CD14-positive monocyte (primary cell): ENCODE data around the gene KRT82. TPM values are rescaled to one million over a fixed set of nuclear protein-coding genes. Genes with fewer than 3 reads are reported as not detected.

ENCODE experiments used
- DNase-seq, 3 donors: peaks; one replicate each; pipeline ENCODE4 v3.0.0-alpha.2; 2011 to 2022
- H2AFZ ChIP-seq: 2 replicates; pipeline ENCODE4 v1.6.0; 2012; ENCODE audit warnings: mild to moderate bottlenecking, low read depth, low read length, inconsistent platforms; ENCODE audit not compliant: insufficient read depth, poor library complexity, severe bottlenecking
- H3K27ac ChIP-seq, 2 donors: 1 replicate in 1 of 2; 2 replicates in 1 of 2; pipeline ENCODE4 v1.5.1; 2012 to 2013; ENCODE audit warnings: low read length in 2 of 2, control low read depth in 1 of 2, inconsistent platforms in 1 of 2, low read depth in 1 of 2, mild to moderate bottlenecking in 1 of 2
- H3K27me3 ChIP-seq, 2 donors: one replicate each; pipeline versions ENCODE4 v1.6.0 to v1.6.1; 2011 to 2013; ENCODE audit warnings: low read length in 2 of 2; ENCODE audit not compliant: control insufficient read depth in 2 of 2, insufficient read depth in 2 of 2
- H3K36me3 ChIP-seq, 2 donors: replicated peaks in 1 of 2; 1 replicate in 1 of 2; 2 replicates in 1 of 2; pipeline versions ENCODE4 v1.5.1 to v1.6.1; 2012 to 2013; ENCODE audit warnings: low read length in 2 of 2, control low read depth in 1 of 2, inconsistent platforms in 1 of 2, mild to moderate bottlenecking in 1 of 2; ENCODE audit not compliant: insufficient read depth in 2 of 2, control insufficient read depth in 1 of 2
- H3K4me1 ChIP-seq, 2 donors: 1 replicate in 1 of 2; 2 replicates in 1 of 2; pipeline versions ENCODE4 v1.5.1 to v1.6.1; 2012 to 2013; ENCODE audit warnings: low read length in 2 of 2, control low read depth in 1 of 2, inconsistent platforms in 1 of 2, mild to moderate bottlenecking in 1 of 2, moderate library complexity in 1 of 2; ENCODE audit not compliant: insufficient read depth in 2 of 2, control insufficient read depth in 1 of 2
- H3K4me2 ChIP-seq: replicated peaks from 2 replicates; pipeline ENCODE3; 2012; ENCODE audit warnings: low read length, moderate library complexity, mild to moderate bottlenecking; ENCODE audit not compliant: poor library complexity, severe bottlenecking; ENCODE audit errors: extremely low read depth
- H3K4me3 ChIP-seq, 3 experiments: fragments of 200-600 bp in 1 of 3; sonication (generic) in 1 of 3; replicated peaks in 1 of 3; 1 replicate in 2 of 3; 2 replicates in 1 of 3; pipeline ENCODE4 v1.5.1; 2011 to 2013; ENCODE audit warnings: low read length in 3 of 3, mild to moderate bottlenecking in 3 of 3, control low read depth in 2 of 3, low read depth in 2 of 3, inconsistent platforms in 1 of 3, moderate library complexity in 1 of 3
- H3K79me2 ChIP-seq: 2 replicates; pipeline ENCODE4 v1.6.0; 2012; ENCODE audit warnings: mild to moderate bottlenecking, control low read depth, inconsistent platforms, low read length, moderate library complexity; ENCODE audit not compliant: insufficient read depth
- H3K9ac ChIP-seq: 2 replicates; pipeline ENCODE4 v1.6.0; 2017; ENCODE audit warnings: low read length, mild to moderate bottlenecking; ENCODE audit not compliant: insufficient read depth, poor library complexity, severe bottlenecking
- H3K9me3 ChIP-seq, 2 donors: replicated peaks in 1 of 2; 1 replicate in 1 of 2; 2 replicates in 1 of 2; pipeline versions ENCODE4 v1.5.1 to v1.6.1; 2012 to 2013; ENCODE audit warnings: low read length in 2 of 2, control low read depth in 1 of 2; ENCODE audit not compliant: control insufficient read depth in 1 of 2, insufficient read depth in 1 of 2
- H4K20me1 ChIP-seq: 2 replicates; pipeline ENCODE4 v1.6.0; 2012; ENCODE audit warnings: mild to moderate bottlenecking, low read length, control low read depth, moderate library complexity; ENCODE audit not compliant: insufficient read depth
- H3K27ac Mint-ChIP-seq, 7 donors: one replicate each; pipeline ENCODE4 v1.8.0; 2020; ENCODE audit warnings: mild to moderate bottlenecking in 7 of 7, mixed read lengths in 7 of 7, moderate library complexity in 6 of 7, inconsistent platforms in 2 of 7
- H3K27me3 Mint-ChIP-seq, 3 donors: one replicate each; pipeline ENCODE4 v1.8.0; 2021 to 2022; ENCODE audit warnings: low read depth in 3 of 3, mild to moderate bottlenecking in 3 of 3, mixed read lengths in 3 of 3, moderate library complexity in 3 of 3, inconsistent platforms in 1 of 3
- H3K36me3 Mint-ChIP-seq, 2 donors: one replicate each; pipeline ENCODE4 v1.8.0; 2020; ENCODE audit warnings: mixed read lengths in 2 of 2, inconsistent platforms in 1 of 2, mild to moderate bottlenecking in 1 of 2
- H3K4me1 Mint-ChIP-seq: one replicate; pipeline ENCODE4 v1.8.0; 2020; ENCODE audit warnings: mild to moderate bottlenecking, mixed read lengths
- H3K4me3 Mint-ChIP-seq, 2 donors: one replicate each; pipeline ENCODE4 v1.8.0; 2020; ENCODE audit warnings: mild to moderate bottlenecking in 2 of 2, mixed read lengths in 2 of 2, moderate library complexity in 1 of 2
- H3K9me3 Mint-ChIP-seq, 7 donors: one replicate each; pipeline ENCODE4 v1.8.0; 2020 to 2022; ENCODE audit warnings: mixed read lengths in 7 of 7, mild to moderate bottlenecking in 6 of 7, moderate library complexity in 6 of 7, inconsistent platforms in 2 of 7
- WGBS: methylation state at CpG from one replicate; pipeline ENCODE4 v1.1.5; 2013; ENCODE audit warnings: missing lambda C conversion rate; ENCODE audit not compliant: insufficient coverage; 5-methylcytosine and 5-hydroxymethylcytosine counted together
- intact Hi-C, 2 donors: fragments of 100-400 bp; cut with micrococcal nuclease; formaldehyde crosslinking; loops; one replicate each; pipeline versions ENCODE4 v1.15.0 to v1.15.1; 2023
- polyA plus RNA-seq, 3 donors: library from polyadenylated mRNA; depleted of rRNA in 1 of 3; unstranded in 2 of 3; stranded (reverse) in 1 of 3; fragments of 300-500 nt in 2 of 3; fragments of >200 nt in 1 of 3; fragmentation: Illumina TruSeq in 2 of 3; gene quantifications; 1 replicate in 2 of 3; 2 replicates in 1 of 3; pipeline ENCODE4 v1.2.3, GENCODE V29; 2012 to 2021
- TF ChIP-seq, protein P1 (sequence below): fragments of 200-600 bp; IDR thresholded peaks from one replicate; pipeline ENCODE4 v1.8.0; 2022; ENCODE audit warnings: antibody characterized with exemption, mild to moderate bottlenecking

The KRT82 gene
- polyA plus RNA-seq, 3 donors = not detected

DNA sequence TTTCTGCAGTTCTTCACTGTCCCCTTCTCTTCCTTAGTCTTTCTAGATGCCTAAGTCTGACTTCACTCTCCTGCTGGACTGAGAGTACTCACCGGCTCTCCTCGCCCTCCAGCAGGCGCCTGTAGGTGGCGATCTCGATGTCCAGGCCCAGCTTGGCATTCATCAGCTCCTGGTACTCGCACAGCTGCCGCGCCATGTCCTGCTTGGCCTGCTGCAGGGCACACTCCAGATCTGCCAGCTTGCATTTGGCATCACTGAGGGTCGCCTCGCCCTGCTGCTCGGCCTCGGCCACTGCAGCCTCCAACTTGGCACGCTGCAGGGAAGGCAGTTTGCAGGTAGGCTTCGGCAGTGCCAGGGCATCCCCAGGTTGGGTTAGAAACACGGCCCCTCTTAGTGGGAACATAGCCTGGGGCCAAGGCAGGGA, 25.9 kb downstream of the KRT82 start:
- Histone ChIP-seq H3K27me3 (no peaks in the 10 kb centered on the region), H3K9ac (no peak overlapping the region), H2AFZ (no peak overlapping the region), H3K27ac (no peak overlapping the region), H3K36me3 (no peaks in the 10 kb centered on the region), H4K20me1 (no peaks in the 10 kb centered on the region), H3K4me1 (no peaks in the 10 kb centered on the region), H3K4me2 (no peak overlapping the region), H3K9me3 (no peaks in the 10 kb centered on the region), H3K79me2 (no peaks in the 10 kb centered on the region), H3K4me3 (no peak overlapping the region)
- TF ChIP-seq, protein P1, sequence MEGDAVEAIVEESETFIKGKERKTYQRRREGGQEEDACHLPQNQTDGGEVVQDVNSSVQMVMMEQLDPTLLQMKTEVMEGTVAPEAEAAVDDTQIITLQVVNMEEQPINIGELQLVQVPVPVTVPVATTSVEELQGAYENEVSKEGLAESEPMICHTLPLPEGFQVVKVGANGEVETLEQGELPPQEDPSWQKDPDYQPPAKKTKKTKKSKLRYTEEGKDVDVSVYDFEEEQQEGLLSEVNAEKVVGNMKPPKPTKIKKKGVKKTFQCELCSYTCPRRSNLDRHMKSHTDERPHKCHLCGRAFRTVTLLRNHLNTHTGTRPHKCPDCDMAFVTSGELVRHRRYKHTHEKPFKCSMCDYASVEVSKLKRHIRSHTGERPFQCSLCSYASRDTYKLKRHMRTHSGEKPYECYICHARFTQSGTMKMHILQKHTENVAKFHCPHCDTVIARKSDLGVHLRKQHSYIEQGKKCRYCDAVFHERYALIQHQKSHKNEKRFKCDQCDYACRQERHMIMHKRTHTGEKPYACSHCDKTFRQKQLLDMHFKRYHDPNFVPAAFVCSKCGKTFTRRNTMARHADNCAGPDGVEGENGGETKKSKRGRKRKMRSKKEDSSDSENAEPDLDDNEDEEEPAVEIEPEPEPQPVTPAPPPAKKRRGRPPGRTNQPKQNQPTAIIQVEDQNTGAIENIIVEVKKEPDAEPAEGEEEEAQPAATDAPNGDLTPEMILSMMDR = no peak
- intact Hi-C loops = no loop called here
- Mint-ChIP-seq H3K4me3 (no peak overlapping the region), H3K4me1 (no peaks in the 10 kb centered on the region), H3K27me3 (peaks cover 3 to 4% (median 3%) of the 10 kb centered on the region in 3 donors), H3K36me3 (no peaks in the 10 kb centered on the region), H3K9me3 (no peaks in the 10 kb centered on the region), H3K27ac (no peak overlapping the region)
- no peak for DNase-seq
- 50% methylated on average over 12 of the region's 15 CpGs for WGBS

DNA sequence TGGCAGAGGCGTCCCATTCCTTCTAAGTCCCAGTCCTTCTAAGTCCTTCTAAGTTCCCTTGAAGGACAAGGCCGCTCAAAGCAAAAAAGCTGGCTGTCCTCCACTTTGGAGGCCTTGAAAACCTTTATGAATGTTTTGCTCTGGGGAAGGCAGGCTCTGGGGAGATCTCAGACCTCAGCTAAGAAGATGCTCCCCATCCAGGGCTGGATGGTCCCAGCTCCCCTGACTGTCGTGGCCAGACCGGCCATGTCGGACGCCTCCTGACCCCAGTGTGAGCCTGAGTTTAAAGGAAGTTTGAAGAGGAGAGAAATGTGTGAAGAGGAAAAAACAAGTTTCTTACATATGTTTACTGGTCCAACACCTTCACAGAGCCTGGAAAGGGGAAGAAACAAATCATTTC, 26.6 kb downstream of the KRT82 start:
- H3K27ac Mint-ChIP-seq = no peak overlapping the region
- intact Hi-C loops = no loop called here
- TF ChIP-seq, protein P1 = no peak
- no peaks in the 10 kb centered on the region for H4K20me1 ChIP-seq
- no peak overlapping the region for H3K4me2 ChIP-seq
- H3K27me3 Mint-ChIP-seq = peaks cover 3 to 4% (median 3%) of the 10 kb centered on the region in 3 donors
- no CpG with 5 or more reads among the region's 6 CpGs for WGBS
- H3K36me3 Mint-ChIP-seq = no peaks in the 10 kb centered on the region
- no peak overlapping the region for H3K9ac ChIP-seq
- no peak overlapping the region for H3K4me3 ChIP-seq
- H3K79me2 ChIP-seq = no peaks in the 10 kb centered on the region
- H3K27ac ChIP-seq = no peak overlapping the region
- no peak overlapping the region for H3K4me3 Mint-ChIP-seq
- H3K9me3 ChIP-seq = no peaks in the 10 kb centered on the region
- DNase-seq = no peak
- H3K27me3 ChIP-seq = no peaks in the 10 kb centered on the region
- no peaks in the 10 kb centered on the region for H3K4me1 Mint-ChIP-seq
- no peaks in the 10 kb centered on the region for H3K36me3 ChIP-seq
- H2AFZ ChIP-seq = no peak overlapping the region
- H3K4me1 ChIP-seq = no peaks in the 10 kb centered on the region
- no peaks in the 10 kb centered on the region for H3K9me3 Mint-ChIP-seq
